ACHN (cell line): ENCODE measurements around the gene ZDHHC14.
"Not testable (repeated sequence)": the region's sequence is repeated elsewhere in the genome, so short reads cannot be mapped to it uniquely, and the experiment has no call there.

Experiments used
- DNase-seq: peaks from one replicate; pipeline ENCODE4 v3.0.0-alpha.2; 2015
- in situ Hi-C: cut with HindIII; loops from 2 replicates; pipeline ENCODE4 v1.10.0; 2017; ENCODE audit warnings: low sequenced_read_pairs, low pct_ligation_motif_present, low pct_unique_long_range_greater_than_20kb

ZDHHC14 gene

DNA sequence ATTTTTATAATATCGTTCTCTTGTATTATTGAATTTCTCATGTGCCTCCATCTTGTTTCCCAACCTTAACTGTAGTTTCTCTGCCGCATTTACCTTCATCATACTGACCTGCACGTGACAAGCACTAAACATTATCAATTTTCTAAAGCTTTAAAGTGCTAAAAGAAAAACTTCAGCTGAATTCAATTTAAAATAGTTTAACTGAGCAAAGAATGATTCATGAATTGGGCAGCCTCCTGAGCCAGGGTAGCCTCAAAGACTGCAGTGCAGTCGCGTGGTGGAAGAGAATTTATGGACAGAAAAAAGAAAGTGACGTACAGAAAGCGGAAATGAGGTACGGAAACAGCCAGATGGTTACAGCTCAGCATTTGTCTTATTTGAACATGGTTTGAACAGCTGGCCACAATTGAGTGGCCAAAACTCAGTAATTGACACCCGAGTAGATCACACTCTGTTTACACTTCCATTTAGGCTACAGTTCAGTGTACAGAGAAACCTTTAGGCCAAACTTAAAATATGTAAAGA is 4.2 kb upstream of the ZDHHC14 start:
- in situ Hi-C loops, result no loop called here
- no peak for DNase-seq

DNA sequence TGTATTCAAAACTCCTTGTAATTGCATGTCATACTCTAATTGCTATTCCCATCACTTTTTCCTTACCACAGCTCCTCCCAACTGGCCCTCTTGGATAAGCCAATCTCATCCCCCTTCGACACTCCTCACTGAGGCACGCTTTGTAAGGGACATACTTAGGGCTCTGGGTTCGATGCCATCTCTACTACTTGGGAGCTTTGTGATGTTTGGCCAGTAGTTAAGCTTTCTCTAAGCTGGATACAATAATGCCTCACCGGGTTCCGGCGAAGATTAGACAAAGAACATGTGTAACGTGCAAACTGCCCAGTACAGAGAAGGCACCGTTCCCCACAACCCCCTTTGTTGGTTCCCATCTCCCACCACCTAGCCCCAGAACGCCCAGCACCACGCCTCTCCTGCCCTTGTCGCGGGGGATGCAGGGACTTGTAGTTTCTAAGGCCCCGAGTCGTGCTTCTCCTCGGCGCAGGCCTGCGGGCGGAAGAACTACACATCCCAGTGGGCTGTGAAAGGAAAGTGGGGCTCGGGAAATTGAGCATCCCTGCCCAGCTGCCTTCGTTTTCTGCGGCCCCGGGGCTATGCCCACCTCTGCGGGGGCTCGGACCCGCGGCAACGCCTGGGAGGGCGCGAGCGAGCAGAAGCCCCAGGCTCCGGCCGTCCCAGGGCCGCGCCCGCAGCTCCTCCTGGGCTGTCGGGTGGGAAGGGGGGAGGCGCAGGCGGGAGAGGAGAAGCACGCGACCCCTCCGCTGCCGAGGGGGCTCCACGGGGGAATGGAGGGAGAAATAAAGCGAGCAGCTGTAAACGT is 1.1 kb upstream of the ZDHHC14 start:
- peak; percentile 90 for DNase-seq
- in situ Hi-C loops, result no loop called here

DNA sequence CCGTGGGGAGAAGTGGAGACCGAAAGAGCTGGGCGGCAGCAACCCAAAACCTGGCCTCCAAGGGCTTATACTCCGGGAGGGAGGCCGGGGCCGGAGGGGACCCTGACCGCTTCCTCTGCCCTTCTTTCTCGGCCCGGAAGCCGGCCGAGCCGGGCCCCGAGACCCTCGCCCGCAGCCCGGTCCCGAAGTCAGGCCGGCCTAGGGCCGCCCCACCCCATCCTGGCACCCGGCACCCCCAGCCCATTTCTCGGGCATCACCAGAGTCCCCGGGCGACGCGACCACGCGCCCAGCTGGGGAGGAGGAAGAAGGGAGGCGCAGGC is 572 bp upstream of the ZDHHC14 start:
- no peak for DNase-seq
- in situ Hi-C loops, result no loop called here

DNA sequence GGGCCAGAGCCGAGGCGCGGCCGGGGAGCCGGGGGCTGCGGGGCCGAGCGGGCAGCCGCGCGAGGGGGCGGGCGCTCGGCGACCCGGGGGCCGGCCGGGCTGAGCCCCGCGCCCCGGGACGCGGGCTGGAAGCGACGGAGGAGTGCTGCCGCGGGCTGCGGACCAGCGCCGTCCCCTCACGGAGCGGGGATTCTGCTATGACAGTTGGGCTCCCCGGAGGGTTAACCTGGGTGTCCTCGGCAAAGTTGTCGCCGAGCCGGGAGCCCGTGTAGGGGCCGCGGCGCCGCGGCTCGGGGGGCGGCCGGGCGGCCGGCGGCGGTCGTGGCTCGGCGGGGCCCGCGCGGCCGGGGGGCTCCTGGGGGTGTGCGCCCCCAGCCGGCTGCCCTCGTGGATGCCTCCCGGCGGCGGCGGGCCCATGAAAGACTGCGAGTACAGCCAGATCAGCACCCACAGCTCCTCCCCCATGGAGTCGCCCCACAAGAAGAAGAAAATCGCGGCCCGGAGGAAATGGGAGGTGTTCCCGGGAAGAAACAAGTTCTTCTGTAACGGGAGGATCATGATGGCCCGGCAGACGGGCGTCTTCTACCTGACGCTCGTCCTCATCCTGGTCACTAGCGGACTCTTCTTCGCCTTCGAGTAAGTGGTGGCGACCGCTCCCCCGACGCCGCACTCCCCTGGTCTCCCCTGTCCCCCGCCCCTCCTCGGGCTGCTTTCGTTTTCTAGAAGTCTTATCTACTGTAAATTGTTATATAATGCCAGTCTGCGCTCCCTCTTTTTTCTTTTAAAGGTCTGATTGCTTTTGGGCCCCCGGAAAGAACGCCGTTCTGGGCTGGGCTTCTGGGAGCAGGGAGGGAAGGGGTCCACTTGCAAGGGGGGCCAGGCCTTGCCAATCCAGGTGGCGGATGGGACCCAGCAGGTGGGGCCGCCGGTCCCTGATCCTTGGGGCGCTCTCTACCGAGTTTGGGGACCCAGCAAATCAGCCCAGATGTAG is 936 bp downstream of the ZDHHC14 start:
- DNase-seq, result peak; percentile 50
- in situ Hi-C loops, result no loop called here

DNA sequence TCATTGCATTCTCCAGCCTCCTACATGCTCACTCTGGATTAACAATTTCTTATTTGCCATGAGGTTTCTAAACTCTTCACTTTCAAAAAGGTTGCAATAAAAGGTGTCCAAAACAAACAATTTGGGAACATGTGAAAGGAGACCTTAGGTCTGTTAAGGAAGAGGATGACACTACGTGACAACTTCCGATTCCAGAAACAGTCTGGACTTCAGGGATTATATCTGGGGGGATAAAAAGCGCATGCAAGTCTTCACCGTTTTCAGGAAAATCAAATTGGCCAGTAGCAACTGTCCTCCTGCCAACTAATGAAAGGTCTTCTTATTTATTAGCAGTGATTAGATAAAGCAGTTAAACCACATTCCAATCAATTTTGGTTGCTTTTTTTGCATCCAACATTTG is 1.8 kb downstream of the ZDHHC14 start:
- in situ Hi-C loops, result no loop called here
- no peak for DNase-seq

DNA sequence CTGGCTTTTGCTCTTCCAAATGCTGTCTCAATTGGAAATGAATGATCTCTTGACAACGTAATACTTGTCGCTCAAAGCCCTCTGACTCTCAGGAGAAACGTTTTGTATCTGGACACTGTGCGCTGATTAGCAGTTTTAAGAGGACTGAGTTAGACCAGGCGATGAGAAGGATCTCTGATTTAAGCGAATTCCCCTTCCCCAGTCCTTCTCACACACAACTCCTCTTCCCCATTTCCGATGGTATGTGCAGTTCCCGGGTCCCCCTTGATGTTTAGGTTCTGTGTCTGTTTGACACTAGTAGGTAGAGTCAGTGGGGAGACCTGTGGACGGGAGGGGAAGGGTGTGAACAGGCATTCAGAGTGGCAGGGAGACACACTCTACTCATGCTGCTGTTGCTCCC is 2.5 kb downstream of the ZDHHC14 start:
- DNase-seq, result no peak
- in situ Hi-C loops, result no loop called here

DNA sequence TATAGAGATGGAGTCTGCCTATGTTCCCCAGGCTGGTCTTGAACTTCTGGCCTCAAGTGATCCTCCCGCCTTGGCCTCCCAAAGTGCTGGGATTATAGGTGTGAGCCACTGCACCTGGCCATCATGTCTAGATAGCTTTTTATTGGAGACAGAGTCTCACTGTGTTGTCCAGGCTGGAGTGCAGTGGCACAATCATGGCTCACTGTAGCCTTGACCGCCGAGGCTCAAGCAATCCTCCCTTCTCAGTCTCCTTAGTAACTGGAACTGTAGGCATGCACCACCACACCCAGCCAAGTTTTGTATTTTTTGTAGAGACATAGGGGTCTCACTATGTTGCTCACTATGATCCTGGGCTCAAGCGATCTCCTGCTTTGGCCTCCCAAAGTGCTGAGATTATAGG is 4.0 kb downstream of the ZDHHC14 start:
- DNase-seq, in situ Hi-C loops: not testable (repeated sequence)

DNA sequence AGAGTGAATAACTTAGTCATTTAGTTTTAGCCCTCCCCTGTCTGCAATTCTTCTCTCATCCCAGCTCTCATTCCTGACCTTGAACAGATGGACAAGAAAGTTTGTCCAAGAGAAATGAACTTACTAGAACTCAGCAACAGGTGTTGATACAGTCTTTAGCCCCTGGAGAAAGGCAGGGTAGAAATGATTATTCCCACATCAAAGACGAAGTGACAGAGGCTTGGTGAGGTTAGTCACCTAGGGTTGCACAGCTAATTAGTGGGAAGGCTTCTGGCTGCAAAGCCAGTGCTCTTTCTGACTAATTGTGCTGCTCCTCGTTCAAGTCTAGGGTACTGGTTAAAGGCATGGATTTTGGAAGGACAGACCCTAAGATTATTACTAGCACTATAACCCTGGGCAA is 4.5 kb downstream of the ZDHHC14 start:
- in situ Hi-C loops, result no loop called here

DNA sequence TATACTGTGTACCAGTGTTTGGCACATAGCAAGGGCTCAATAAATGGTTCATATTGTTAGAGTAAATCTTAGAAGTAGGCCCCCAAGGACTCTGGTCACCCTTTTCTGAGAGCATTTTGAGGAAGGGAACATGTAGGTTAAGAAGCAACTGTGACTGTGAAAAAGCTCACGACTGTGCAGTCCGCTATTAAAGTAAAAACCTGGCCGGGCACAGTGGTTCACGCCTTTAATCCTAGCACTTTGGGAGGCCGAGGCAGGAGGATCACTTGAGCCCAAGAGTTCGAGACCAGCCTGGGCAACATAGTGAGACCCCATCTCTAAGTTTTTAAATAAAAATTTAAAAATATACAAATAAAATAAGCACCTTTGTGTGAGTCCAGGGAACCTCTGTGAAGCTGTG is 5.0 kb downstream of the ZDHHC14 start:
- in situ Hi-C loops, result no loop called here
- no peak for DNase-seq

More for the DNA sequence above, 4.5 kb downstream of the ZDHHC14 start:
- no peak for DNase-seq

DNA sequence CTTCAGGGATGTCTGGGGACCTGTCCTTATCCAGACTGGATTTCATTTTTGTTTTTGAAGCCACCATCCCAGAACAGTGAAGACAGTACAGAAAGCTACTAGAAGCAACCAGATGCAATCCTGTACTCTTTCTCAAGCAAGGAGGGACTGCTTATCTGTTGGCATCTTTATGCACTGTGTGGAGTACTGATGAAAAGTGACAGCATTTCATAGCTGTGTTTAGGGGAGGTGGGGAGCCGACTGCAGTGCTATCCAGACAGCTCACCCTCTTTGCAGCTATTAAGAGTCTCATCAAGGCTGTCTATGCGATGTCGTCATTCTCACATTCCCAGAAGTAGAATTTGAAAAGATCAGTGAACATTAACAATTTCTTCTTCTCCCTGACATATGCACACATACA is 5.5 kb downstream of the ZDHHC14 start:
- in situ Hi-C loops, result no loop called here
- DNase-seq, result no peak

DNA sequence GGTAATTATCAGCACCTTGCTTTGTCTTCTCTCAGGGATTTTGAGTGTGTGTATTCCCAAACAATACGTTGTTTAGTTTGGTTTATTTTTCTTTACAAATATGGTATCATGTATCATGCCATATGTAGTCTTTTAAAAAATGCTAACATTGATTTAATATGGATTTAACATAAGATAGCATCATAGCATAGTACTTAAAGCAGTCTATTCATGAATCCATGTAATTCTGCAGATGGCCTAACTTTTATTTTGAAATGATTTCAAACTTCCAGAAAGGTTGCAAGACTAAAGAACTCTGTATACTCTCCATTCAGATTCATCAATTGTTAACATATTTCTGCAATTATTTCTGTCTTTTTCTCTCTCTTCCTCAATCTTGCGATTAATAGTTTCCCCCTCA is 7.9 kb downstream of the ZDHHC14 start:
- DNase-seq, result no peak

DNA sequence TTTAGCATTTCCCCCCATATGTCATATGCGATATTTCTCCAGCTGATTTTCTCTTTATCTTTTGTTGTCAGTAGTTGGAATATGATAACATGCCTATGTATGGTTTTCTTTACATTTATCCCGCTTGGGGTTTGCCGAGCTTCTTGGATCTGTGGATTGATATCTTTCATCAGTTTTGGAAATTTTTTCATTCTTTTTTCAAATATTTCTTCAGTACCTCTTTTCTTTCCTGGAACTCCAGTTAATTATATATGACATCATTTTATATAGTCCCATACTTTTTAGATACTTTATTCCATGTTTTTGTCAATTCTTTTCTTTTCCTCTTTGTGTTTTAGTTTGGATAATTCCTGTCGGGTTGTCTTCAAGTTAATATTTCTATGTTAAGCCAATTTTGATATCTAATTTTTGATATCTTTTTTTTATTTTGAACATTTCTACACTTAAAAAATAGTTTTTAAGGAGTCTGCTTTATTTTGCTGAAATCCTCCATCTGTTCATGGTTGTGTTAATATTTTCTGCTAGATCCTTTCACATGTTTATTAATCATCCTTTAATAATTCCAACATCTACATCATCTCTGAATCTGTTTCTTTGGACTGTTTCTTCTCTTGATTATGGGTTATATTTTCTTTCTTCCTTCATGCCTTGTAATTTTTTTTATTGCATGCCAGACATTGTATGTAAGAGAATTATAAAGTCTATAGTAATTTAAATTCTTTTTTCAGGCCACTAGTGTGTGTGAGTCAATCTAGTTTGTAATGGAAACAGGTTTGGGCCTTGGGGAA is 9.5 kb downstream of the ZDHHC14 start:
- in situ Hi-C loops, result no loop called here
- no peak for DNase-seq

More for the DNA sequence above, 7.9 kb downstream of the ZDHHC14 start:
- in situ Hi-C loops, result no loop called here

DNA sequence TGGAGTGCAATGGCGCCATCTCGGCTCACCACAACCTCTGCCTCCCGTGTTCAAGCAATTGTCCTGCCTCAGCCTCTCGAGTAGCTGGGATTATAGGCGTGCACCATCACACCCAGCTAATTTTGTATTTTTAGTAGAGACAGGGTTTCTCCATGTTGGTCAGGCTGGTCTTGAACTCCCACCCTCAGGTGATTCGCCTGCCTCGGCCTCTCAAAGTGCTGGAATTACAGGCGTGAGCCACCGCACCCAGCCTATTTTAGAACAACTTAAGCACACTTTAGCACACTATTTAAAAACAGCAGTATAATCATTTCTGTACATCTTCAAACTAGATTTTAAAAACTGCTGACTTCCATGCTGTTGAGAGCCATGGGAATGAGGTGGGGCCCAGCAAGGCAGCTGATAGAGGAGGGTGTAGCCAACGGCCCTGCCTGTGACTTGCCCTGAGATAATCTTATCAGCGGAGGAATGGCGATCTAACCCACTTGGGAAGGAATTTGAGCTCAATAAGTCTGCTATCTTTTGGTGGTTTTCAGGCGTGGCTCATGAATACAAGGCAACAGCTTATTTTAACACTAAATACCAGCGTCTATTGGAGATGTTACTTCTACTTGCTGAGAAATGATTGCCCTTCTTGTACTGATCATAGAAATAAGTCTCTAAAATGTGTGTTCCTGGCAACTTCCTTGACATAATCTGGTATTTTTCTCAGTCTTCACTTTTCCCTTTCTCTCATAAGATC is 12.1 kb downstream of the ZDHHC14 start:
- in situ Hi-C loops, result no loop called here
- no peak for DNase-seq

DNA sequence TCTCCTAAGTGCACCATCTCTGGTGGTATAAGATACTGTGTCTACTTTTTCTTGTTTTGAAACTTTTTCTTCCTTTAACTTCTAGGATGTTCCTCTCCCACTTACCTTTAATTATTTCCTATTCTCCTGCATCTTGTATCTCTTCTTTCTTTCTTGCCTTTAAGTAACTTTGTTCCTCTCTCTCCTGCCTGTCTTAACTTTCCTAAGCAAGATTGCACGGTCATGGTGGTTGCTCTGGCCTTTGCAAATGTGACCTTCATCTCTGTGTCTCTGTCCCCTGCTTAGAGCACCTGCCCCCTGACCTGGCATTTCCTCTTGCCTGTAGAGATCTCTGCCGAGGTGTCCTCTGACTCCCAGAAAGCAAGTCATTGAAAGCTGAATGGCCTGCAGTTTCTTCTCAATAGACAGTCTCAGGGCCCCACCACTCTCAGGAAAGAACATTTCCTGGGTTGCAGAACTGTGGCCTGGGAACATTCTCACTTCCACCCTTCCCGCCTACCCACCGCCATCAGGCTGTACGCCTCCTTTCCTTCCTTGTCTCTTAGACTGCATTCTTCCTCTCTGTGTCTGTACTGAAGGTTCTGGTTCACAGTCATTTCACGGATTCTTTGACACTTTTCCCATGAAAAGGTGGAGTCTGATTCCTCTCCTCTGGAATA is 12.8 kb downstream of the ZDHHC14 start:
- DNase-seq, result no peak
- in situ Hi-C loops, result no loop called here

DNA sequence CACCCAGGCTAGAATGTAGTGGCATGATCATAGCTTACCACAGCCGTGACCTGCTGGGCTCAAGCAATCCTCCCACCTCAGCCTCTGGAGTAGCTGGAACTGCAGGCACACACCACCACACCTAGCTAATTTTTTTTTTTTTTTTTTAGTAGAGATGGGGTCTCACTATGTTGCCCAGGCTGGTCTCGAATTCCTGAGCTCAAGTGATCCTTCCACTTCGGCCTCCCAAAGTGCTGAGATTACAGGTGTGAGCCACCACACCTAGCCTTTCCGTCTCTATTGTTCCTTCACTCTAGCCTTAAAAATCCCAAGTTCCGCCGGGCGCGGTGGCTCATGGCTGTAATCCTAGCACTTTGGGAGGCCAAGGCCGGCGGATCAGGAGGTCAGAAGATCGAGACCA is 14.2 kb downstream of the ZDHHC14 start:
- in situ Hi-C loops, DNase-seq: not testable (repeated sequence)

DNA sequence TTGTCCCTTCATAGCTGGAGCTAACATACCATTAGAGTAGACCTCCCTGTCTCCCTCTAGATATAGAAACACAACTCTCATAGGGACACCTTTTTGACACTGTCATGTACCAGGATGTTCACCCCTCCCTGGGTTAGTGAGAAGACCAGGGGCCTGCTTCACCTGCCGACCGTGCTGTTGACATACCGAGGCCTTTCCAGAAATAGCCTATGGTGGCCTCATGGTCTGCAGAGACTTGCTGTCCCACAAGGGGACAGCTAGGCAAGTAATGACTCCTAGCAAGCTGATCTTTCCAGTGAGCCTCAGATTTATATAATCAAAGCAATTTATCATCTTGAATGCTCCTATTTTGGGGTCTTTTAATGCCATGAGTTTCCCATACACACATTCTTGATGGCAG is 15.0 kb downstream of the ZDHHC14 start:
- in situ Hi-C loops, result no loop called here
- DNase-seq, result no peak

DNA sequence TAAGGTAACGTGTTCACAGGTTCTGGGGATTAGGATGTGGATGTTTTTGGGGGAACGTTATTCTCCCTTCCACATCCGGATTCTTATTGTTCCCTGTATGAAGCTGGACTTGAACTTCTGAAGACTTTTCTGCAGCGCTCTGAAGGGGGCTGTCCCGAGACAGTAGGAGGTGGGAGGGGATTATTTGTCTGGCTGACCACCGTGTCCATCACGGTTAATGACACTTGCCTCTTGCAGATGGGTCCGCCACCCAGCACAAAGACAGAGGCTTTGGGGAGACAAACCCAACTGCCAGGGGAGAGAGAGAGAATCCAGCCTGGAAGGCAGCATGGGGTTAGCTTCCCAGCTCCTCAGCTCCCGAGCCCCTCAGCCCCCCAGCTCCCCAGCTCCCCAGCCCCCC is 16.7 kb downstream of the ZDHHC14 start:
- in situ Hi-C loops, result no loop called here
- no peak for DNase-seq

DNA sequence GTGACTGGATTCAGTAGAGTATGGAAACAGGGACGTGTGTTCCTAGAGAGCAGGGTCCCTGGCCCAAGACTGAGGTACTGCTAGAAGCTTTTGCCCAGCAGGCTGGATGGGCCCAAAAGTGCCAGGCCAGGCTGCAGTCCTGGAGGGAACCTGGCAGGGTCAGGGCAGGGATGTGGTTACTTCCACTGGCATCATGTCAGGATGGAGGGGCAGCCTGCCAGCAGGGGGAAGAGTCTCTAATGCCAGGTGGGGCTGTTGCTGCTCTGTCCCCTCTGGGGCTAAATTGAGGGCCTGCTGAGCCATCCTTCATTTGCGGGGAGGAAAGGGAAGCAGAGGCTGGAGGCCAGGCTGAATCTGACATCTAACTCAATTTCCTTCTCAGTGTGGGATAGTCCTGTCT is 17.2 kb downstream of the ZDHHC14 start:
- DNase-seq, result no peak
- in situ Hi-C loops, result no loop called here
